ENCODE results near the gene PCBP3.
A peak's percentile ranks its signal among the peaks of the same experiment; 100 is the strongest.

PCBP3 gene

DNA sequence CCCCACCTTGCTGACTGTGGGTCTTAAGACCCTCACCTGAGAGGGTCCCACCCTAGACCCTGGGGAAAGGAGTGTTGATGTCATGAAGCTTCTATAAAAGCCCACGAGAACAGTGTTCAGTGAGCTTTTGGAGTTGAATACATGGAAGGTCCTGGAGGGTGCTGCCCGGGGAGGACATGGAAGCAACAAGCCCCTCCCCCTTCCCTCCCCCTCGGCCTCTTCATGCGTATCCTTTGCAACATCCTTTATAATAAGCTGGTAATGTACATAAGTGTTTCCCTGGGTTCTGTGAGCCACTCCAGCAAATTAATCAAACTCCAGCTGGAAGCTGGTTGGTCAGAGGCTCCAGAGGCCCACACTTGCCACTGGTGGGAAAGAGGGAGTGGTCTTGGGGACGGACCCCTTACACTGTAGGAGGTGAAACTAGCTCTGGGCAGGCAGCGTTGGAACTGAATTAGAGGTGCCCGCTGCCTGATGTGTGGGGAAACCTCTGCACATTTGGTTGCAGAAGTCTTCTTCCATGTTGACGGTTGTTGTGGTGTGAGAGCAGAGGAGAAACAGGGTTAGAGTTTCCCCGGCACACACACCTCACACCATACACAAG, 323.4 kb downstream of the PCBP3 start:
- H3K27ac ChIP-seq: no peak overlapping the region
- TF ChIP-seq, protein P1, sequence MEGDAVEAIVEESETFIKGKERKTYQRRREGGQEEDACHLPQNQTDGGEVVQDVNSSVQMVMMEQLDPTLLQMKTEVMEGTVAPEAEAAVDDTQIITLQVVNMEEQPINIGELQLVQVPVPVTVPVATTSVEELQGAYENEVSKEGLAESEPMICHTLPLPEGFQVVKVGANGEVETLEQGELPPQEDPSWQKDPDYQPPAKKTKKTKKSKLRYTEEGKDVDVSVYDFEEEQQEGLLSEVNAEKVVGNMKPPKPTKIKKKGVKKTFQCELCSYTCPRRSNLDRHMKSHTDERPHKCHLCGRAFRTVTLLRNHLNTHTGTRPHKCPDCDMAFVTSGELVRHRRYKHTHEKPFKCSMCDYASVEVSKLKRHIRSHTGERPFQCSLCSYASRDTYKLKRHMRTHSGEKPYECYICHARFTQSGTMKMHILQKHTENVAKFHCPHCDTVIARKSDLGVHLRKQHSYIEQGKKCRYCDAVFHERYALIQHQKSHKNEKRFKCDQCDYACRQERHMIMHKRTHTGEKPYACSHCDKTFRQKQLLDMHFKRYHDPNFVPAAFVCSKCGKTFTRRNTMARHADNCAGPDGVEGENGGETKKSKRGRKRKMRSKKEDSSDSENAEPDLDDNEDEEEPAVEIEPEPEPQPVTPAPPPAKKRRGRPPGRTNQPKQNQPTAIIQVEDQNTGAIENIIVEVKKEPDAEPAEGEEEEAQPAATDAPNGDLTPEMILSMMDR (conservative IDR thresholded peaks at IDR 0.05): no peak

DNA sequence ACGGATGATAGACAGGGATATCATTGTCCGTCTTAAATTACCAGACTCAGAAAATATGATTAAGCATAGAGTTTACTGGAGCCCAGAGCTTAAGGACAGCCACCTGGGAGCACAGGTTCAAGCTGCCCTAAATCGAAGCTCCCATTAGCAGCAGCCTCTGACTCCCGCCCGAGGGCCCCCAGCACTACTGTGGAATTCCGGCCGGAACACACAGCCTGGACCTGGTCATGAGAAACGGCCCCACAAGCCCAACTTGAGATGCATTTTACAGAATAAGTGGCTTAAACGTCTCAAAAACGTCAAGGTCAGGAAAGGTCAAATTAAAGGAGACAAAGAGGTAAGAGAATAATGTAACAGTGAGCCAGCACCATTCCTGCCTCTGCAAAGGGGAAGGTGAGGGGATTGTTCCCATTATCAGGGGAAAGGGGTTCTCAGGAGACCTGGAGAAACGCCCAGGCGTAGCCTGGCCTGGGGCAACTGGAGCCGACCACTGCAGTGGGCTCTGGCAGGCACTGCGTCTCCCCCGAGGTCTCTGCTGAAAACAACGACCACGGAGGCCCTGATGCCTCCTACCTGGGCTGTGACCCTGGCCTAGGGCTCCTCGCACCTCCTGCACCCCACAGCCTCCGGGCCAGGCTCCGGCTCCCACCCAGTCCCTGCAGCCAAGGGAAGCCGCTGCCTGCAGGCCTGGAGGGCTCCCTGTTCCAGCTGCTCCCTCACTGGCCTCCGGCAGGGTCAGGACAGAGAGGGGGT, 326.6 kb downstream of the PCBP3 start:
- TF ChIP-seq, protein P1 (conservative IDR thresholded peaks at IDR 0.05): 0 out of 2 replicates have a peak, but pooled peaks have one; percentile 47
- H3K27ac ChIP-seq: no peak overlapping the region

DNA sequence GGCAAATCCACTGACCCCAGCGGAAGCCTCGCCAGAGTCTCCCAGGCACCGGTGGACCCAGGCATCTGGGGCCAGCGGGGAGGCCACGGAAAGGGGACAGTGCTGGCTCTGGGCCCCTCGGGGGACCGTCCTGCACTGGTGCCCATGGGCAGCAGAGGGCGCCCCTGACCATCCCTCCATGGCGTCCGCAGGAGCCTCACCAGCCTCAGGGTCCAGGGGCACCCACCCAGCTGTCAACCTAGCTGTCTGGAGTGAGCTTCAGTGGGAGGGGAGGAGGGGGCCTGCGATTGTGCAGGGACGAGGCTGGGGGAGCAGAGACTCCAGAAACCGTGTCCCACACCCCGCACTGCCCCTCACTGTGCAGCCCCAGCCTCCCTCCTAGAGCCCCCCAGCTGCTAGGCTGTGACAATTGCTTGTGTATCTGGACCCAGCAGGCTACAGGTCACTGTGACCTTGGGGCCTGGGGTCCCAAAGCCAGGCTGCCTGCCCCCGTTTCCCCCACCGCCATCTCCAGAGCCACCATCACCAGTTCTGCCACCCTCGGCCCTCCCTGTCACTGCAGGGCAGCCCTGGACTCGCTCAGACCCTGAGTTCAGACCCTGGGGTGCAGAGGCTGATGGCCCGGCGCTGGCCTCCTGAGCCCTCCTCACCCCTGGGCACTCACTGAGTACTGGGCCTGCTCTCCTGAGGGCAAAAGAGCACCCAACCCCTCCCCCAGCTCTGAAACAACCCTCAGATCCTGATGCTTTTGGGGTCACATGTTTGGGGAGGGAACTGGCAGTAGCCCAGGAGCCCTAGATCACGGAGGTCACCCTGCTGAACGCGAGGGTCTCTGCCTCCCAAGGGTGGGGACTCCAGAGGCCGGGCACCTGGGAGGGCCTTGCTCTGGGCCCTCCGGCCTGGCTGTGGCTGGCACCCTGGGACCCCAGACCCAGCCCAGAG, 327.4 kb downstream of the PCBP3 start:
- TF ChIP-seq, protein P1 (conservative IDR thresholded peaks at IDR 0.05): peak; percentile 100
- H3K27ac ChIP-seq: no peak overlapping the region

DNA sequence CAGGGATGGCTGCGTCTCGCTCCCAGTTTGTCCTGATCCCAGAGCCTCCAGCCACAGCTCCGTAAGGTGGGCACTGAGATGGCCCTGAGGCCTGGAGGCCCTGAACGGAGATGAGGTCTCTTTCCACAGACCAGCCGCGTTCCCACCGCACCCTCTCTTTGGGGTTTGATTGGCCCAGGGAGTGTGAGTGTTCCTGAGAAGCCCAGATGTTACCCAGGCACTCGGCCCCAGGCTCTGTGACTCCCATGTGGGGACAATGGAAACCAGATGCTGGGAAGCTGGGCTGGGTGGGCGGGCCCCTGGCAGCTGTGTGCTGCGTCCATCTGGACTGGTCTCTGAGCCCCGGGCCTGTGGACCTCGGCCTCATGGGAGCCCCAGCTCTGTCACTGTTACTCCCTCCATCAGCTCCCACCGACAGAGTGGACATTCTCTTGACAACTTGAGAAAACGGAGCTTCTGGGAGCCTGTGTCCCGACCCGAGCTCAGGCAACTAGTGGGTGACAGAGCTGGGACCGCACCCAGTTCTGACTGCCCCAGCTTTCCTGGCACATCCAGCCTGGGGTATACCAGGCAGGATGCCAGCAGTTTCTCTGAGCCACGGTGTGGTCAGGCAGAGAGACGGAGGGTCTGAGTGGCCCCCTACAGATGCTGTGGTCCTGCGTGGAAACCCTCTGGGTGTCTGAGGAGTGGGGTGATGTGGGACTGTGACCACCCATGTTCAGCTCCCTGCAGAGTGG, 328.3 kb downstream of the PCBP3 start:
- TF ChIP-seq, protein P1 (conservative IDR thresholded peaks at IDR 0.05): no peak
- H3K27ac ChIP-seq: no peak overlapping the region

DNA sequence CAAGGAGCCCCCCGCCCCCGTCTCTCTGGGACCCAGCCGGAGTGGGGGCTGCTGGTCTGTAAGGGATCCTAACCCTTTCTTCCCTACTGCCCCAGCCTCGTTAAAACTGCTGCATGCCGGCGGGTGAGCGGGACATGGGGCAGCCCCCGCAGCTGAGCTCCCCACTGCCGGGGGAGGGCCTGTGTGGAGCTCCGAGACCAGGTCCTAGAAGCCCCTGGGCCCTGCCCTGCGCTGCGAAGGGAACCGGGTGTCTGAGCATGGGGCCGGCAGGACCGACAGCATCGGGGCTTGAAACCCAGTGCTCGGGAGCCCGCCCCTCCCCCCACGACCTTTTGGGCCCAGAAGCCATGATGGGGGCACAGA, 328.8 kb downstream of the PCBP3 start:
- peak overlapping the region; percentile 62; the same call in 1 of the 2 replicates for H3K27ac ChIP-seq
- TF ChIP-seq, protein P1 (conservative IDR thresholded peaks at IDR 0.05): no peak

DNA sequence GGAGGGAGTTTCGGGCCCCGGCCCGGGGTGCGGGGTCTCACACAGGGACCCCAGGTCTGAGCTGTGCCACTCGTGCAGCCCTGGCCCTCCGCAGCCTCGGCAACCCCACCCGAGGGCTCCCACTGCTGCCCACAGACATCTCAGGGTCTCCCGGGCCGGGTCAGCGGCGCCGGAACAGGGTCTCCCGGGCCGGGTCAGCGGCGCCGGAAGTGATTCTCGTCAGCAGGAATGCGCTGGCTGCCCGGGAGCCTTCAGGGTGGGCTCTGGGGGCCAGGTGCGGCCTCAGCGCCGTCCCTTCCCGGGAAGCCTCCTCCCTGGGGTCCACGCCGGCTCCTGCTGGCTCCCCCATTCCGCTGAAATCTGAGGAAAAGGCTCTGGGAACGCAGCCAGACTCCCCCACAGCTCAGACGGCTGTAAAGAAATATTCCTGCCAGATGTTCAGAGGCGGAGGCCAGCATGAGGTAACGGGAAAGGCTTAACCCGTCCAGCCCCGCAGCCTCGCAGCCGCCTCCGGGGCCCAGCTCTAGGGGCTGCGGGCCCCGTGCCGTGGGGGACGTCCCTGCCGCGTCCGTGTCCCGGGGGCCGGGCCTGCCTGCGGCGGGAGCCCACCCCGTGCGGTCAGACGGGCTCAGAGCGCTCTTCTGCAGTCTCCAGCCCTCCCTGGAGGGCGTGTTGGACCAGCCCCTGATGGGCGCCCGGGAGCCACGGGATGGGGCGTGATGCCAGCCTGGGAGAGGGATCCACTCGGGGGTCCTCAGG, 329.4 kb downstream of the PCBP3 start:
- peak overlapping the region; percentile 62; the same call in 1 of the 2 replicates for H3K27ac ChIP-seq
- TF ChIP-seq, protein P1 (conservative IDR thresholded peaks at IDR 0.05): no peak
